T-helper 9 cell (primary cell): ENCODE results near the gene ERLEC1.
"Not testable (repeated sequence)": the region's sequence is repeated elsewhere in the genome, so short reads cannot be mapped to it uniquely, and the experiment has no call there.

Experiments used
- DNase-seq: peaks from one replicate; pipeline ENCODE4 v3.0.0-alpha.2; 2020

ERLEC1 gene

GRCh38 chr2:53782676-53783075 is 4.2 kb upstream of the ERLEC1 start:
- DNase-seq: no peak

GRCh38 chr2:53784436-53784835 is 2.4 kb upstream of the ERLEC1 start:
- no peak for DNase-seq

GRCh38 chr2:53785366-53785765 is 1.5 kb upstream of the ERLEC1 start:
- DNase-seq: no peak

- DNase-seq: peak; percentile 11
Observed at GRCh38 chr2:53786352-53786704, 516 bp upstream of the ERLEC1 start.

- DNase-seq: no peak
Observed at GRCh38 chr2:53787614-53788289, 908 bp downstream of the ERLEC1 start.

GRCh38 chr2:53793261-53793660 is 6.4 kb downstream of the ERLEC1 start:
- no peak for DNase-seq

- DNase-seq: no peak
Observed at GRCh38 chr2:53793821-53794220, 7.0 kb downstream of the ERLEC1 start.

- no peak for DNase-seq
Observed at GRCh38 chr2:53801547-53801946, 14.7 kb downstream of the ERLEC1 start.

- DNase-seq: no peak
Observed at GRCh38 chr2:53802617-53803151, 15.8 kb downstream of the ERLEC1 start.

GRCh38 chr2:53811601-53812000 is 24.8 kb downstream of the ERLEC1 start:
- DNase-seq: no peak

GRCh38 chr2:53813151-53813550 is 26.3 kb downstream of the ERLEC1 start:
- DNase-seq: no peak

- DNase-seq: no peak
Observed at GRCh38 chr2:53818854-53819435, 32.1 kb downstream of the ERLEC1 start.

- DNase-seq: no peak
Observed at GRCh38 chr2:53819634-53820033, 32.8 kb downstream of the ERLEC1 start.

GRCh38 chr2:53820048-53820447 is 33.2 kb downstream of the ERLEC1 start:
- DNase-seq: no peak

- DNase-seq: no peak
Observed at GRCh38 chr2:53820711-53821110, 33.9 kb downstream of the ERLEC1 start.

- no peak for DNase-seq
Observed at GRCh38 chr2:53821810-53822209, 35.0 kb downstream of the ERLEC1 start.

GRCh38 chr2:53823639-53824038 is 36.8 kb downstream of the ERLEC1 start:
- not testable (repeated sequence) for DNase-seq

- DNase-seq: no peak
Observed at GRCh38 chr2:53826030-53826410, 39.2 kb downstream of the ERLEC1 start.

- no peak for DNase-seq
Observed at GRCh38 chr2:53826587-53827397, 39.9 kb downstream of the ERLEC1 start.

GRCh38 chr2:53827398-53828175 is 40.7 kb downstream of the ERLEC1 start:
- DNase-seq: no peak

- DNase-seq: no peak
Observed at GRCh38 chr2:53828331-53828730, 41.5 kb downstream of the ERLEC1 start.

GRCh38 chr2:53829273-53829979 is 42.6 kb downstream of the ERLEC1 start:
- no peak for DNase-seq

- not testable (repeated sequence) for DNase-seq
Observed at GRCh38 chr2:53829980-53830290, 43.1 kb downstream of the ERLEC1 start.
